Epithelial cell of prostate (primary cell): ENCODE measurements around the gene PHACTR3.

ENCODE experiments used
- DNase-seq: peaks from one replicate; pipeline ENCODE4 v3.0.0-alpha.2; 2011; ENCODE audit warnings: low read depth, low spot score
- H3K27ac ChIP-seq: fragments of 450-650 bp; 2 replicates; pipeline ENCODE4 v1.5.1; 2017; ENCODE audit warnings: mild to moderate bottlenecking

PHACTR3 gene

DNA sequence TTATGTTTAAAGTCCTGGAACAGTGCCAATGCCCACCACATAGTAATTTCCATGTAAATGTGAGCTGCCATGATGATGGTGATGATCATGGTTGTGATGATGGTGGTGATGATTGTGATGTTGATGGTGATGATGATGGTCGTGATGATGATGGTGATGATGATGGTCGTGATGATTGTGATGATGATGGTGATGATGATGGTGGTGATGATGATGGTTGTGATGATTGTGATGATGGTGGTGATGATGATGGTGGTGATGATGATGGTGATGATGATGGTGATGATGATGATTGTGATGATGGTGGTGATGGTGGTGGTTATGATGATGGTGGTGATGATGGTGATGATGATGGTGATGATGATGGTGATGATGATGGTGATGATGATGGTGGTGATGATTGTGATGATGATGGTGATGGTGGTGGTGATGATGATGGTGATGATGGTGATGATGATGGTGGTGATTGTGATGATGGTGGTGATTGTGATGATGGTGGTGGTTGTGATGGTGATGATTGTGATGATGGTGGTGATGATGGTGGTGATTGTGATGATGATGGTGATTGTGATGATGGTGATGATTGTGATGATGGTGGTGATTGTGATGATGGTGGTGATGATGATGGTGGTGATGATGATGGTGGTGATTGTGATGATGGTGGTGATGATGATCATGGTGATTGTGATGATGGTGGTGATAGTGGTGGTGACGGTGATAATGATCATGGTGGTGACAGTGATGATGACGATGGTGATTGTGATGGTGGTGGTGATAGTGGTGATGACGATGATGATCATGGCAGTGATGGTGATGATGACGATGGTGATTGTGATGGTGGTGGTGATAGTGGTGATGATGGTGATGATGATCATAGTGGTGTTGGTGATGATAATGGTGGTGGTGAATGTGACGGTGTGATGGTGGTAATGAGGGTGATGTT is 82.3 kb downstream of the PHACTR3 start:
- no peak for DNase-seq
- no peak overlapping the region for H3K27ac ChIP-seq

GRCh38 chr20:59688356-59688755 is 84.0 kb downstream of the PHACTR3 start:
- DNase-seq: no peak
- no peak overlapping the region for H3K27ac ChIP-seq

- no peak overlapping the region for H3K27ac ChIP-seq
- no peak for DNase-seq
Observed at GRCh38 chr20:59688999-59689398, 84.7 kb downstream of the PHACTR3 start.

GRCh38 chr20:59690101-59690500 is 85.8 kb downstream of the PHACTR3 start:
- H3K27ac ChIP-seq: no peak overlapping the region
- DNase-seq: no peak

DNA sequence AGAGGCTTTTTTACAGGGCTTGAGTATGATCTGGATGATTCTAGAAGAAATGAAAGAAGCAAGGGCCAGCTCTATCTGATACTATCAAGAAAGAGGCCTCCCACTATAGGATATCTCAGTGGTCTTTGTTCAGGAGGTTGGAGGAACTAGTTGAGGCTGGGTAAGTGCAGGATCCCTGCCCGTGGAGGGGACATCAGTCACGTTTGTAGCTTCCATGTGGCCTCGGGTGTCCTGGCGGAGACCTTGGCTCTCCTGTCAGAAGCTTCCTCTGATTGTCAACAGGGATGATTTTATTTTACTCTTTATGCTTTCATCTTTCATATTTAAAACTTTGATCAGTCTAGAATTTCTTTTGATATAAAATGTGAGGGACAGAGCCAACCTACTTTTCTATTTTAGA is 86.6 kb downstream of the PHACTR3 start:
- no peak overlapping the region for H3K27ac ChIP-seq

GRCh38 chr20:59692139-59692538 is 87.8 kb downstream of the PHACTR3 start:
- H3K27ac ChIP-seq: no peak overlapping the region
- no peak for DNase-seq

More for the DNA sequence above, 86.6 kb downstream of the PHACTR3 start:
- no peak for DNase-seq

GRCh38 chr20:59693587-59693986 is 89.2 kb downstream of the PHACTR3 start:
- no peak overlapping the region for H3K27ac ChIP-seq

DNA sequence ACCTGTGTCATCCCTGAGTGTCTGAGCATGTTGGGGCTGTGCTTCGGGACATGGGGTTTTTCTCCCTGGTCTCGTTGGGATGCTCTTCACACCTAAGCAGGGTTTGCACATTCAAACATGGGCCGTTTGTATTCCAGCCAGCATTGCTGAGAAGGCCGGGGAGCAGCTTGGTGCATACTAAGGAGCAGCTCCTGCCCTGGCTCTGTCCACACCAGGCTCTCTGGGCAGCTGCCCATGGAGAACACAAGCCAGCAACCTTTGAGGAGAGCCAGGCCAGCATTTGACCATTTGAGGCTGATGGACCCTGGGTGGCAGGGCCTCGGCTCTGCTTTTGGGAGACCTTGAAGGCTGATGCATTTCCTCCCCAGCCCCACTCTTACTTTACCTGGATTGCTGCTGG is 92.1 kb downstream of the PHACTR3 start:
- no peak overlapping the region for H3K27ac ChIP-seq
- DNase-seq: no peak

More at GRCh38 chr20:59693587-59693986, 89.2 kb downstream of the PHACTR3 start:
- no peak for DNase-seq

- no peak overlapping the region for H3K27ac ChIP-seq
- DNase-seq: no peak
Observed at GRCh38 chr20:59697068-59697467, 92.7 kb downstream of the PHACTR3 start.

GRCh38 chr20:59698598-59698997 is 94.3 kb downstream of the PHACTR3 start:
- H3K27ac ChIP-seq: no peak overlapping the region
- no peak for DNase-seq

- DNase-seq: no peak
- H3K27ac ChIP-seq: no peak overlapping the region
Observed at GRCh38 chr20:59701236-59701635, 96.9 kb downstream of the PHACTR3 start.

- H3K27ac ChIP-seq: no peak overlapping the region
- no peak for DNase-seq
Observed at GRCh38 chr20:59703046-59703445, 98.7 kb downstream of the PHACTR3 start.

- DNase-seq: no peak
Observed at GRCh38 chr20:59705651-59706399, 101.5 kb downstream of the PHACTR3 start.

GRCh38 chr20:59706400-59706693 is 102.0 kb downstream of the PHACTR3 start:
- DNase-seq: no peak
- H3K27ac ChIP-seq: no peak overlapping the region

More at GRCh38 chr20:59705651-59706399, 101.5 kb downstream of the PHACTR3 start:
- H3K27ac ChIP-seq: no peak overlapping the region

GRCh38 chr20:59708326-59708725 is 104.0 kb downstream of the PHACTR3 start:
- H3K27ac ChIP-seq: no peak overlapping the region
- DNase-seq: no peak

DNA sequence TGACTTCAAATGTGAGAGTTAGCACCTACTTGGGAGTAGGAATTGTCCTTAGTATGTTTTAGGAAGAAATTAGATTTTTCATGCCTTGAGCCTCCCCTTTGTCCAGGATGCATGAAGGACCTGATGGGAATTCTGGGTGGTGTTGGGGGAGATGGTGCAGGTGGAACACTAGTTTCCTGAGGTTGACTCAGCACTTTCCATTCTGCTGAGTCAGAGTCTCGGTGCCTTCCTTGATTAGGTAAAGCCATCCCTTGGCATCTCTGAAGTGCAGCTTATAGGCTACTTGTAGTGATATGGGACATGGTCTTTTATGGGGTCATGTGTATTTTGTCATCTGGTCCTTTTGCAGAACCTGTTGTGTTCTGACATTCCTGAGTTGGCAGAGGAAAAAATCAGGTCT is 105.3 kb downstream of the PHACTR3 start:
- DNase-seq: no peak
- no peak overlapping the region for H3K27ac ChIP-seq

DNA sequence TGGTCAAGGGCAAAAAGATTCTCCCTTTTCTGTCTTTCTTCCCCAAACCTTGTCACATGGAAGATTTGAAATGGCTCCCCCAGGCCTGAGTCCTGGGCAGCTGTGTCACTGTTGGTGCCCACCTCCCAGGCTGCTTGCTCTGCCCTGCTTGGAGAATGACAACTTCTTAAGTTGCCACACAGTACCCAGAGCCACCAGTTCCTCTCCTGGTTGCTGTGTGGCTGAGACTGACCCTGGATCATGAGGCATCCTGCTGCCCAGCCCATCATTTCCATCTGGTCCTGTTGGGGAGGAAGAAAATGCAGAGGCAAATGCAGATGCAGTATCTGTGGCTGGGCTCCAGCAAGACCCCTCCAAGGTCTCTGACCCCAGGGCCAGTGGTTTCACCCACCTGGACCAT is 113.7 kb downstream of the PHACTR3 start:
- no peak overlapping the region for H3K27ac ChIP-seq
- DNase-seq: no peak

DNA sequence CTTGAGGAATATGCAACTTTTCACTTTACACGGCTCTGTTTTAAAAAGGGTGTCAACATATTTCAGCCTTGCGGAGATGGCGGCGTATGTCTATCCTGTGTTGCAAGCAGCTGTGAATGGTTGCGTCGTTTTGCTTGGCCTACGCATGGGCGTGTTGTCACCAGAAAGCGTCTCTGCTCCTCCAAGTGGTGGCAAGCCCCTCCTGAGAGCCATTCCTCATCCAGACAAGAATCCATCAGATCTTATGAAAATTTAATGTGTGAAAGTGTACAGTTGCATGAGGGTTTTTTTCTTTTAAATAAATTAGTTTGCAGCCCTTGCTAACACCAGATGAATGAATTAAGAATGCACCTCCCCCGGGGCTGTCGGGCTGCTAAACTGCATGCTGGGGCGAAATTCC is 114.4 kb downstream of the PHACTR3 start:
- no peak for DNase-seq
- H3K27ac ChIP-seq: no peak overlapping the region

DNA sequence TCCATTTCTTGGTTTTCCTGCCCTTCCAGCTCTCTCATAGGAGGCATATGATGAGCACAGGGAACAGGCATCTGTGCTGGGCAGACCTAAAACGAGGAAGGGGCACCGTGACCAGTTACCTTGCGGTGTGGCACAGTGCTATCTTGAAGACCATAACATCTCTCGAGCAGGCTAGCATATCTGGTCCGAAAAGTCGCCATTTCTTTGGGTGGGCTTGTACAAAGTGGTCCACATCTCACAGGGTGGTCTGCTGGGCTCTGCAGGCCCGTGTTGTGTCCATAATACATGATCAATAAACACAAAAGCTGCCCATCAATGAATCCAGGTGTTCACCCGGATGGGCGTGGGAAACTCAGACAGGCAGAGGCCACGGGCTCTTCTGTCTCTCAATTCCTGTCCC is 115.7 kb downstream of the PHACTR3 start:
- H3K27ac ChIP-seq: no peak overlapping the region
- no peak for DNase-seq

GRCh38 chr20:59721386-59721785 is 117.0 kb downstream of the PHACTR3 start:
- H3K27ac ChIP-seq: no peak overlapping the region
- no peak for DNase-seq

- no peak overlapping the region for H3K27ac ChIP-seq
- no peak for DNase-seq
Observed at GRCh38 chr20:59723108-59723500, 118.8 kb downstream of the PHACTR3 start.
